Measurements from ENCODE around the gene SEMA4A. TPM values are rescaled to one million over a fixed set of nuclear protein-coding genes. Genes with fewer than 3 reads are reported as not detected.

SEMA4A gene
- polyA plus RNA-seq, 1 experiment = 0.77 TPM

DNA sequence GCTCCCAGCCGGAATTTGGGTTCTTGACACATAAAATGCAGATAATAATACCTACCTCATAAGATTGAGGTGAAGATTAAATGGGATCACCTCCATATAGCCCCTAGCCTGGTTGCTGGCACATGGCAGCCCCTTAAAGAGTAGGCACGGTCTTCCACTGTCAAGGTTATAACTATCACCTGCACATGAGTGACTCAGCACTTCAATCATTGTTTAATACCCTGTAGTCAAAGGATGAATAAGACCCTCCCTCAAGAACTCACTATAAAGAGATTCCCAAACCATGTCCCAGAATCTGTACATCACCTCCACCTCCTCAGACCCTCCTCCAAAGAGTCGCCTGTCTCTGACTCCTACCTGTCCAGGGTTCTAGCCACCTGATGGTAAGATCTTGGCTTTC is 45.3 kb upstream of the SEMA4A start:
- ChIA-PET CTCF (interaction anchor here (27.9 kb wide), 1 partner anchor 20 kb away, joined by 983 read pairs; the partner anchor contains the start of gene LMNA), POLR2A (no interaction called here)
- no peak overlapping the region for H3K4me3 ChIP-seq (ENCODE audit: low read depth, low read length)
- H3K27me3 ChIP-seq (ENCODE audit: control insufficient read depth, insufficient read depth, low read length) = no peaks in the 10 kb centered on the region
- TF ChIP-seq, protein P1, sequence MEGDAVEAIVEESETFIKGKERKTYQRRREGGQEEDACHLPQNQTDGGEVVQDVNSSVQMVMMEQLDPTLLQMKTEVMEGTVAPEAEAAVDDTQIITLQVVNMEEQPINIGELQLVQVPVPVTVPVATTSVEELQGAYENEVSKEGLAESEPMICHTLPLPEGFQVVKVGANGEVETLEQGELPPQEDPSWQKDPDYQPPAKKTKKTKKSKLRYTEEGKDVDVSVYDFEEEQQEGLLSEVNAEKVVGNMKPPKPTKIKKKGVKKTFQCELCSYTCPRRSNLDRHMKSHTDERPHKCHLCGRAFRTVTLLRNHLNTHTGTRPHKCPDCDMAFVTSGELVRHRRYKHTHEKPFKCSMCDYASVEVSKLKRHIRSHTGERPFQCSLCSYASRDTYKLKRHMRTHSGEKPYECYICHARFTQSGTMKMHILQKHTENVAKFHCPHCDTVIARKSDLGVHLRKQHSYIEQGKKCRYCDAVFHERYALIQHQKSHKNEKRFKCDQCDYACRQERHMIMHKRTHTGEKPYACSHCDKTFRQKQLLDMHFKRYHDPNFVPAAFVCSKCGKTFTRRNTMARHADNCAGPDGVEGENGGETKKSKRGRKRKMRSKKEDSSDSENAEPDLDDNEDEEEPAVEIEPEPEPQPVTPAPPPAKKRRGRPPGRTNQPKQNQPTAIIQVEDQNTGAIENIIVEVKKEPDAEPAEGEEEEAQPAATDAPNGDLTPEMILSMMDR (IDR thresholded peaks at IDR 0.05; ENCODE audit: insufficient read depth, low read depth, low read length) = no peak
- no peaks in the 10 kb centered on the region for H3K36me3 ChIP-seq (ENCODE audit: control insufficient read depth, insufficient read depth, low read length)
- DNase-seq (ENCODE audit: low read depth) = no peak

DNA sequence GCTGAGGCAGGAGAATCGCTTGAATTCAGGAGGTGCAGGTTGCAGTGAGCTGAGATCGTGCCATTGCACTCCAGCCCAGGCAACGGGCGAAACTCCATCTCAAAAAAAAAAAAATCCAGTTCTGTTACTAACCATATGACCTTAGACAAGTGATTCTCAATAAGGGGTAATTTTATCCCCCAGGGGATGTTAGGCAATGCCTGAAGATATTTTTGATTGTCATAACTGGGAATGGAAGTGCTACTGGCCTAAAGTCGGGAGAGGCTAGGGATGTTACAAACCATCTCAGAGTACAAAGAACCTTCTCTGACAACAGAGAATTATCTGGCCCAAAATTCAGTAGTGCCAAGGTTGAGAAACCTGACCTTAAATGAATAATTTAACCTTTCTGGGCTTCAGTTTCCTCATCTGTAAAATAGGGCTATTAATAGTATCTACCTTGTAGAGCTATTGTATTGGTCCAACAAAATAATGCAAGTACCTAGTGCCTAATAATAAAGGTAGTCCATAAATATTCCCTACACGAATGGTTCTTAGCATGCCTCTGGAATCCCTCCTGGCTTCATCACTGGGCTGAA is 44.6 kb upstream of the SEMA4A start:
- no peak for DNase-seq (ENCODE audit: low read depth)
- TF ChIP-seq, protein P1 (IDR thresholded peaks at IDR 0.05; ENCODE audit: insufficient read depth, low read depth, low read length) = no peak
- H3K27me3 ChIP-seq (ENCODE audit: control insufficient read depth, insufficient read depth, low read length) = no peaks in the 10 kb centered on the region
- CTCF ChIA-PET = interaction anchor here (27.9 kb wide), 1 partner anchor 20 kb away, joined by 983 read pairs; the partner anchor contains the start of gene LMNA
- POLR2A ChIA-PET = no interaction called here
- no peak overlapping the region for H3K4me3 ChIP-seq (ENCODE audit: low read depth, low read length)
- H3K36me3 ChIP-seq (ENCODE audit: control insufficient read depth, insufficient read depth, low read length) = no peaks in the 10 kb centered on the region

DNA sequence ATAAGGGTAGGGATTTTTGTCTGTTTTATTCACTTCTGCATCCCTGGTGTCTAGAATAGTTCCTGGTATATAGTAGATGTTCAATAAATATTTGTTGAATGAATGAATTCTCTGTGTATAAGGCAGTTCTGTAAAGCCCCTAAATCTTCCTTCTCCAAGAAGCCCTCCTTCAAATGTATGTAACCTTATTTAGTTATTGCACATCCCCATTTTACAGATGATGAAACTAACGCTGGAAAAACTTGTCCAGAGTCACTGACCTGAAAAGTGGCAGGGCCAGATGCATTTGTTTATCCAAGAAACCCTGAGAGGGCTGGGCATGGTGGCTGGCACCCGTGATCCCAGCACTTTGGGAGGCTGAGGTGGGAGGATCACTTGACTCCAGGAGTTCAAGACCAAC is 43.1 kb upstream of the SEMA4A start:
- Histone ChIP-seq H3K36me3 (ENCODE audit: control insufficient read depth, insufficient read depth, low read length) (no peaks in the 10 kb centered on the region), H3K4me3 (ENCODE audit: low read depth, low read length) (no peak overlapping the region), H3K27me3 (ENCODE audit: control insufficient read depth, insufficient read depth, low read length) (no peaks in the 10 kb centered on the region)
- TF ChIP-seq, protein P1 (IDR thresholded peaks at IDR 0.05; ENCODE audit: insufficient read depth, low read depth, low read length) = no peak
- ChIA-PET POLR2A (no interaction called here), CTCF (interaction anchor here (1.2 to 27.9 kb wide), 2 partner anchors 13 to 18 kb away, joined by 3 to 983 read pairs; partner anchors contain the start of gene LMNA)
- DNase-seq (ENCODE audit: low read depth) = no peak

DNA sequence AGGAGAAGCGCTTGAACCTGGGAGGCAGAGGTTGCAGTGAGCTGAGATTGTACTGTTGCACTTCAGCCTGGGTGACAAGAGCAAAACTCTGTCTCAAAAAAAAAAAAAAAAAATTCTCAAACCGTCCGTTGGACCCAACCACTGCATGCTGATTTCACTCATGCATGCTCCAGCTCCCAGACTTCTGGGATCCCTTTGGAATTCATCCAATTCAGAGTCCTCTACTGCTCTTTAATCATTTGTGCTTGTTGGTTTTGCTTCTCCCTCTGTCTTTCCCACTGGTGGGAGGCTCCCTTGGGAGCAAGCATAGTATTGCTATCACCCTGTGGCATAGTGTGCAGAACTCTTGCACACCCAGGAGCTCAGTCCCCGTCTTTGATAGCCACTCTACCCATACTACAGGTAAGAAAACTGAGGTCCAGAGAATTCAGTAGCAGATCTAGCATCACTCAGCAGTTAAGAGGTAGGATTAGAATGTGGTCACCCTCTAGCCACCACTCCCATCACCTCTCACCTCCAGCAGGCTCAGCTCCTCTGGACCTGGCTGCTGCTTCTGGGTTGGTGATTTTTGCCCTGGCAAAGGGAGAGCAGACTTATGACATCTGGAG is 41.9 kb upstream of the SEMA4A start:
- no peaks in the 10 kb centered on the region for H3K36me3 ChIP-seq (ENCODE audit: control insufficient read depth, insufficient read depth, low read length)
- POLR2A ChIA-PET = no interaction called here
- TF ChIP-seq, protein P1 (IDR thresholded peaks at IDR 0.05; ENCODE audit: insufficient read depth, low read depth, low read length) = no peak
- no peak for DNase-seq (ENCODE audit: low read depth)
- CTCF ChIA-PET = interaction anchor here (11.1 to 33.9 kb wide), 2 partner anchors 15 to 18 kb away, joined by 113 to 983 read pairs; no protein-coding TSS in a partner anchor
- no peaks in the 10 kb centered on the region for H3K27me3 ChIP-seq (ENCODE audit: control insufficient read depth, insufficient read depth, low read length)
- H3K4me3 ChIP-seq (ENCODE audit: low read depth, low read length) = no peak overlapping the region

DNA sequence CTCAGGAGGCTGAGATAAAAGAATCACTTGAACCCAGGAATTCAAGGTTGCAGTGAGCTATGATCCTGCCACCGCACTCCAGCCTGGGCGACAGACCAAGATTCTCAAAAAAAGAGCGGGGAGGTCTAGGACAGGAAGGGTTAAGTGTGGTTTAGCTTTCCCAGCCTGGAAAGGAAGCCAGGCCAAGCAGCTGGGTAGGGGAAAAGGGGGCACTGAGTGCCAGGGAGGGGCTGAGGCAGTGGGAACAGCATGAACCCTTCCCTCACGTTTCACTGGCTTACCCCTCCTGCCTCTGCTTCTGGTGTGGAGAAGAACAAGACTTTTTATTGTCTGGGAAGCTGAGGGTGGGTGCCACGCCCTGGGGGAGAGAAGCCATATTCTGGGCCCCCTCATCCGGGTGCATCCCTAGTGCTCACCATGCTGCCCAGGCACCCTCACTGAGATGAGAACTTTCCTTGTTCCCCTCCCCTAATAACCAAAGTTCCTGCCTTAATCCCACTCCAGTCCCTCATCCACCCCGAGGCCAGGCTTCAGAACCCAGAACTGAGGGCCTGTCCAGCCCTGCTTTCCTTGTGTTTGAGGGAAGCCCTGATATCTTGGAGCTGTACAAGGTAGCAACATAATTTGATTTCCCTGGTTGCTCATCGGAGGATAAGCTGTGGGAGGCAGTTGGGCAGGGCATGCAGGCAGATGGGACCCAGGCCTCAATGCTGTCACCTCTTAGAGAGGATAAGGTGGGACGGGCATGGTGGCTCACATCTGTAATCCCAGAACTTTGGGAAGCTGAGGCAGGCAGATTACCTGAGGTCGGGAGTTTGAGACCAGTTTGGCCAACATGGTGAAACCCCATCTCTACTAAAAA is 40.9 kb upstream of the SEMA4A start:
- Histone ChIP-seq H3K27me3 (ENCODE audit: control insufficient read depth, insufficient read depth, low read length) (no peaks in the 10 kb centered on the region), H3K4me3 (ENCODE audit: low read depth, low read length) (no peak overlapping the region), H3K36me3 (ENCODE audit: control insufficient read depth, insufficient read depth, low read length) (no peaks in the 10 kb centered on the region)
- DNase-seq (ENCODE audit: low read depth) = no peak
- POLR2A ChIA-PET = no interaction called here
- CTCF ChIA-PET = interaction anchor here (0.6 to 33.9 kb wide), 3 partner anchors 16 to 770 kb away, joined by 3 to 983 read pairs (median 113); no protein-coding TSS in a partner anchor
- TF ChIP-seq, protein P1 (IDR thresholded peaks at IDR 0.05; ENCODE audit: insufficient read depth, low read depth, low read length) = no peak

Measured in BJ (cell line).